Stimulated activated CD4-positive, alpha-beta T cell treated with anti-CD3 and anti-CD28 coated beads, Interleukin-1b, Interleukin-23, amount 100 ng/mL, for 48 hours (primary cell): ENCODE measurements around the gene PPP2R3A.
"Not testable (repeated sequence)": the region's sequence is repeated elsewhere in the genome, so short reads cannot be mapped to it uniquely, and the experiment has no call there.

Experiments
- DNase-seq: peaks from one replicate; pipeline ENCODE4 v3.0.0-alpha.2; 2020

PPP2R3A gene

GRCh38 chr3:136110481-136110880 lies 145.0 kb downstream of the PPP2R3A start:
- no peak for DNase-seq

- no peak for DNase-seq
Observed at GRCh38 chr3:136114421-136114820, 148.9 kb downstream of the PPP2R3A start.

GRCh38 chr3:136119332-136119731 lies 153.8 kb downstream of the PPP2R3A start:
- not testable (repeated sequence) for DNase-seq

- DNase-seq: not testable (repeated sequence)
Observed at GRCh38 chr3:136119783-136120182, 154.3 kb downstream of the PPP2R3A start.

- no peak for DNase-seq
Observed at GRCh38 chr3:136120373-136121348, 155.1 kb downstream of the PPP2R3A start.

GRCh38 chr3:136122006-136122405 lies 156.5 kb downstream of the PPP2R3A start:
- DNase-seq: no peak

GRCh38 chr3:136131647-136132046 lies 166.1 kb downstream of the PPP2R3A start:
- not testable (repeated sequence) for DNase-seq

GRCh38 chr3:136134091-136134490 lies 168.6 kb downstream of the PPP2R3A start:
- DNase-seq: no peak

GRCh38 chr3:136135039-136135802 lies 169.7 kb downstream of the PPP2R3A start:
- DNase-seq: no peak

GRCh38 chr3:136136454-136136853 lies 170.9 kb downstream of the PPP2R3A start:
- DNase-seq: no peak

GRCh38 chr3:136141291-136141785 lies 175.8 kb downstream of the PPP2R3A start:
- no peak for DNase-seq

- DNase-seq: no peak
Observed at GRCh38 chr3:136141891-136142290, 176.4 kb downstream of the PPP2R3A start.

- DNase-seq: no peak
Observed at GRCh38 chr3:136142592-136142991, 177.1 kb downstream of the PPP2R3A start.

- DNase-seq: not testable (repeated sequence)
Observed at GRCh38 chr3:136144397-136144796, 178.9 kb downstream of the PPP2R3A start.

- DNase-seq: no peak
Observed at GRCh38 chr3:136146981-136147729, 181.6 kb downstream of the PPP2R3A start.

GRCh38 chr3:136149667-136150066 lies 184.1 kb downstream of the PPP2R3A start:
- DNase-seq: no peak

GRCh38 chr3:136151219-136151618 lies 185.7 kb downstream of the PPP2R3A start:
- DNase-seq: no peak

GRCh38 chr3:136152176-136152843 lies 186.8 kb downstream of the PPP2R3A start:
- DNase-seq: no peak

- DNase-seq: no peak
Observed at GRCh38 chr3:136152963-136153362, 187.4 kb downstream of the PPP2R3A start.

- no peak for DNase-seq
Observed at GRCh38 chr3:136161516-136161915, 196.0 kb downstream of the PPP2R3A start.

GRCh38 chr3:136162322-136162721 lies 196.8 kb downstream of the PPP2R3A start:
- DNase-seq: no peak

GRCh38 chr3:136163607-136164006 lies 198.1 kb downstream of the PPP2R3A start:
- not testable (repeated sequence) for DNase-seq
